Keratinocyte (primary cell): Measurements from ENCODE around the gene SLC10A6. TPM values are rescaled to one million over a fixed set of nuclear protein-coding genes. Genes with fewer than 3 reads are reported as not detected.

Source experiments
- DNase-seq: peaks from one replicate; pipeline ENCODE4 v3.0.0-alpha.2; 2011; ENCODE audit warnings: low read depth, missing footprints, low spot score
- FAIRE-seq: peaks from 2 replicates; lab custom pipeline; 2011; peaks lifted over from hg19 to GRCh38; lab: Jason Lieb, UNC
- H2AFZ ChIP-seq: 2 replicates; pipeline ENCODE4 v1.6.0; 2012; ENCODE audit warnings: low read length, control low read depth, inconsistent platforms; ENCODE audit not compliant: control insufficient read depth
- H3K27ac ChIP-seq: 2 replicates; pipeline ENCODE4 v1.5.1; 2011; ENCODE audit warnings: low read length; ENCODE audit not compliant: control insufficient read depth, insufficient read depth
- H3K27me3 ChIP-seq: 3 replicates; pipeline ENCODE4 v1.6.0; 2011; ENCODE audit warnings: low read length; ENCODE audit not compliant: control insufficient read depth, insufficient read depth; ENCODE audit errors: extremely low read depth
- H3K36me3 ChIP-seq, 2 experiments: 2 replicates in 1 of 2; 3 replicates in 1 of 2; pipeline ENCODE4 v1.5.1; 2011; ENCODE audit warnings: low read length in 2 of 2, mild to moderate bottlenecking in 1 of 2; ENCODE audit not compliant: control insufficient read depth in 2 of 2, insufficient read depth in 2 of 2; ENCODE audit errors: extremely low read depth in 1 of 2
- H3K4me1 ChIP-seq: 3 replicates; pipeline ENCODE4 v1.5.1; 2011; ENCODE audit warnings: low read length; ENCODE audit not compliant: control insufficient read depth, insufficient read depth; ENCODE audit errors: extremely low read depth
- H3K4me2 ChIP-seq: 3 replicates; pipeline ENCODE4 v1.6.0; 2011; ENCODE audit warnings: low read depth, low read length; ENCODE audit not compliant: control insufficient read depth, insufficient read depth; ENCODE audit errors: extremely low read depth
- H3K4me3 ChIP-seq, 3 experiments: fragments of 200-600 bp in 1 of 3; sonication (generic) in 1 of 3; 2 replicates in 2 of 3; 3 replicates in 1 of 3; pipeline ENCODE4 v1.5.1; 2011 to 2016; ENCODE audit warnings: low read length in 3 of 3, mild to moderate bottlenecking in 3 of 3, control low read depth in 2 of 3, inconsistent platforms in 1 of 3, low read depth in 1 of 3, mixed read lengths in 1 of 3, mixed run types in 1 of 3, moderate library complexity in 1 of 3; ENCODE audit not compliant: control insufficient read depth in 2 of 3, insufficient read depth in 2 of 3; ENCODE audit errors: extremely low read depth in 1 of 3
- H3K79me2 ChIP-seq: 2 replicates; pipeline ENCODE4 v1.6.0; 2012; ENCODE audit warnings: low read length; ENCODE audit not compliant: control insufficient read depth, insufficient read depth
- H3K9ac ChIP-seq: 3 replicates; pipeline ENCODE4 v1.6.0; 2011; ENCODE audit warnings: low read length; ENCODE audit not compliant: control insufficient read depth, insufficient read depth; ENCODE audit errors: extremely low read depth
- H3K9me1 ChIP-seq: 3 replicates; pipeline ENCODE4 v1.6.0; 2011; ENCODE audit warnings: low read length; ENCODE audit not compliant: control insufficient read depth, insufficient read depth; ENCODE audit errors: extremely low read depth
- H3K9me3 ChIP-seq: 2 replicates; pipeline ENCODE4 v1.5.1; 2012; ENCODE audit warnings: low read depth, low read length; ENCODE audit not compliant: control insufficient read depth
- H4K20me1 ChIP-seq: 3 replicates; pipeline ENCODE4 v1.6.0; 2011; ENCODE audit warnings: low read length; ENCODE audit not compliant: control insufficient read depth, insufficient read depth; ENCODE audit errors: extremely low read depth
- EZH2 ChIP-seq: IDR thresholded peaks from one replicate; pipeline ENCODE4 v1.6.1; 2012; ENCODE audit warnings: inconsistent platforms, mild to moderate bottlenecking, low read length, moderate library complexity
- dilution Hi-C: fragments of 300-500 bp; cut with MboI; formaldehyde crosslinking; loops from one replicate; pipeline ENCODE4 v1.7.0; 2020; ENCODE audit warnings: low sequenced_read_pairs; ENCODE audit not compliant: extremely low pct_ligation_motif_present
- polyA plus RNA-seq, 5 experiments: library from polyadenylated mRNA; depleted of rRNA in 3 of 5; stranded (reverse) in 3 of 5; stranded (forward) in 1 of 5; unstranded in 1 of 5; fragments of >200 nt; gene quantifications; 1 replicate in 1 of 5; 2 replicates in 3 of 5; 3 replicates in 1 of 5; pipeline versions ENCODE4 v1.2.1 to v1.2.3, GENCODE V29; 2011 to 2012; ENCODE audit warnings: missing spikeins in 2 of 5, low read depth in 1 of 5, low replicate concordance in 1 of 5
- TF ChIP-seq, protein P1 (sequence below), 3 experiments: IDR thresholded peaks in 1 of 3; conservative IDR thresholded peaks in 1 of 3; optimal IDR thresholded peaks in 1 of 3; 2 replicates in 2 of 3; 3 replicates in 1 of 3; pipeline versions ENCODE3 to v1.5.1; 2011; ENCODE audit warnings: low read length in 3 of 3, mild to moderate bottlenecking in 3 of 3, moderate library complexity in 2 of 3, control low read depth in 1 of 3, inconsistent platforms in 1 of 3; ENCODE audit not compliant: insufficient read depth in 2 of 3; ENCODE audit errors: extremely low read depth in 1 of 3

Gene SLC10A6
- polyA plus RNA-seq, 1 donor (not counting 4 experiments of a cell fraction or from before 2014, with no cell fraction given) = 27.7 TPM

DNA sequence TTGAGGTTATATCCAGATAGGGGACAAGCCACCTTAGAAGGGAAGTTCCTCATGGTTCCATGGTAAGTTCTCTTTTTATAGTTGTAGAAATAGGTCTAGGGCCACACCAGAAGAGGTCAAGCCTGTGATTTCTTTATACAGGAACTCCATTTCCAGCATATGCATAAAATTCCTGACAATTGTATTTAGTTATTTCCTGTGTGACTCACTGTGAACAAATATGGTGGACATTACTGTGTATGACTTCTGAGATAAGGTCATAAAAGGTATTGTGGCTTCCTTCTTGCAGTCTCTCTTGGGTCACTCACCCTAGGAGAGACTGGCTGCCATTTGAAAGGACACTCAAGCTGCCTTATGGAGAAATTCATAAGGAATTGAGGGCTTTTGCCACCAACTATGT is 45.3 kb upstream of the SLC10A6 start:
- dilution Hi-C loops = no loop called here
- peaks cover 0 to 4% of the 10 kb centered on the region in 2 experiments for H3K36me3 ChIP-seq
- H3K27ac ChIP-seq = no peak overlapping the region
- no peaks in the 10 kb centered on the region for H3K9me1 ChIP-seq
- TF ChIP-seq, protein P1, sequence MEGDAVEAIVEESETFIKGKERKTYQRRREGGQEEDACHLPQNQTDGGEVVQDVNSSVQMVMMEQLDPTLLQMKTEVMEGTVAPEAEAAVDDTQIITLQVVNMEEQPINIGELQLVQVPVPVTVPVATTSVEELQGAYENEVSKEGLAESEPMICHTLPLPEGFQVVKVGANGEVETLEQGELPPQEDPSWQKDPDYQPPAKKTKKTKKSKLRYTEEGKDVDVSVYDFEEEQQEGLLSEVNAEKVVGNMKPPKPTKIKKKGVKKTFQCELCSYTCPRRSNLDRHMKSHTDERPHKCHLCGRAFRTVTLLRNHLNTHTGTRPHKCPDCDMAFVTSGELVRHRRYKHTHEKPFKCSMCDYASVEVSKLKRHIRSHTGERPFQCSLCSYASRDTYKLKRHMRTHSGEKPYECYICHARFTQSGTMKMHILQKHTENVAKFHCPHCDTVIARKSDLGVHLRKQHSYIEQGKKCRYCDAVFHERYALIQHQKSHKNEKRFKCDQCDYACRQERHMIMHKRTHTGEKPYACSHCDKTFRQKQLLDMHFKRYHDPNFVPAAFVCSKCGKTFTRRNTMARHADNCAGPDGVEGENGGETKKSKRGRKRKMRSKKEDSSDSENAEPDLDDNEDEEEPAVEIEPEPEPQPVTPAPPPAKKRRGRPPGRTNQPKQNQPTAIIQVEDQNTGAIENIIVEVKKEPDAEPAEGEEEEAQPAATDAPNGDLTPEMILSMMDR (optimal IDR thresholded peaks at IDR 0.05 in 1 of 3, IDR thresholded peaks at IDR 0.05 in 1 of 3, conservative IDR thresholded peaks at IDR 0.05 in 1 of 3; ENCODE audit: extremely low read depth in 1 of 3, insufficient read depth in 2 of 3, low read length in 3 of 3) = no peak
- TF ChIP-seq EZH2 = no peak
- peak overlapping the region; percentile 82 for H2AFZ ChIP-seq
- no peaks in the 10 kb centered on the region for H3K9me3 ChIP-seq
- no peaks in the 10 kb centered on the region for H4K20me1 ChIP-seq
- no peak overlapping the region for H3K4me2 ChIP-seq
- H3K4me1 ChIP-seq = peaks cover 37% of the 10 kb centered on the region
- no peaks in the 10 kb centered on the region for H3K27me3 ChIP-seq
- no peak overlapping the region for H3K9ac ChIP-seq
- H3K79me2 ChIP-seq = peaks cover 5% of the 10 kb centered on the region
- DNase-seq (no peak), FAIRE-seq (peak; percentile 51)
- H3K4me3 ChIP-seq = no peak overlapping the region

DNA sequence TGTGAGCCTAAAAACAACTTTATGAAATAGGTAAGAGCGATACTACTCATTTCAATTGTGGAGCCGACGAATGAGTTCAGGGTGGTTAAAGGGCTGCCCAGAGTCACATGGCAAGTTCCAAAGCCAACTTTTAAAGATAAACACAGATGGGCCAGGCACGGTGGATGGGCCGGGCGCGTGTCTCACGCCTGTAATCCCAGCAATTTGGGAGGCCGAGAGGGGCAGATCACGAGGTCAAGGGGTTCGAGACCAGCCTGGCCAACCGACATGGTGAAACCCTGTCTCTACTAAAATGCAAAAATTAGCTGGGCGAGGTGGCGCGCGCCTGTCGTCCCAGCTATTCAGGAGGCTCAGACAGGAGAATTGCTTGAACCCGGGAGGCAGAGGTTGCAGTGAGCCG is 44.0 kb upstream of the SLC10A6 start:
- Histone ChIP-seq H3K9ac (peak overlapping the region; percentile 95), H2AFZ (peak overlapping the region; percentile 76), H3K79me2 (peaks cover 5% of the 10 kb centered on the region), H3K9me3 (no peaks in the 10 kb centered on the region), H3K4me1 (peaks cover 37% of the 10 kb centered on the region), H3K4me2 (peak overlapping the region; percentile 93), H3K4me3 (peak overlapping the region in 2 of 3 experiments; percentile 61 to 80), H3K27ac (peak overlapping the region; percentile 92), H3K27me3 (no peaks in the 10 kb centered on the region), H4K20me1 (no peaks in the 10 kb centered on the region), H3K36me3 (peaks cover 0 to 4% of the 10 kb centered on the region in 2 experiments), H3K9me1 (no peaks in the 10 kb centered on the region)
- no peak for TF ChIP-seq EZH2
- TF ChIP-seq, protein P1 (optimal IDR thresholded peaks at IDR 0.05 in 1 of 3, IDR thresholded peaks at IDR 0.05 in 1 of 3, conservative IDR thresholded peaks at IDR 0.05 in 1 of 3; ENCODE audit: extremely low read depth in 1 of 3, insufficient read depth in 2 of 3, low read length in 3 of 3) = no peak
- dilution Hi-C loops = no loop called here
- no peak for DNase-seq
- FAIRE-seq = no peak
